Gastroesophageal sphincter (tissue), 3 donors: ENCODE results near the gene NPDC1.

ENCODE experiments used
- EP300 ChIP-seq: sonication (generic); formaldehyde crosslinking; IDR thresholded peaks from one replicate; pipeline ENCODE4 v1.6.1; 2017; ENCODE audit warnings: antibody characterized with exemption, mild to moderate bottlenecking
- POLR2AphosphoS5 ChIP-seq: sonication (generic); formaldehyde crosslinking; IDR thresholded peaks from one replicate; pipeline ENCODE4 v1.6.1; 2017; ENCODE audit warnings: antibody characterized with exemption
- TF ChIP-seq, protein P1 (sequence below), 4 experiments: fragments of 200-600 bp in 2 of 4; fragments of 450-650 bp in 2 of 4; sonication (generic) in 1 of 4; IDR thresholded peaks; one replicate each; pipeline ENCODE4 v1.5.1; 2017 to 2019; ENCODE audit warnings: antibody characterized with exemption in 4 of 4, mild to moderate bottlenecking in 2 of 4, moderate library complexity in 2 of 4

DNA sequence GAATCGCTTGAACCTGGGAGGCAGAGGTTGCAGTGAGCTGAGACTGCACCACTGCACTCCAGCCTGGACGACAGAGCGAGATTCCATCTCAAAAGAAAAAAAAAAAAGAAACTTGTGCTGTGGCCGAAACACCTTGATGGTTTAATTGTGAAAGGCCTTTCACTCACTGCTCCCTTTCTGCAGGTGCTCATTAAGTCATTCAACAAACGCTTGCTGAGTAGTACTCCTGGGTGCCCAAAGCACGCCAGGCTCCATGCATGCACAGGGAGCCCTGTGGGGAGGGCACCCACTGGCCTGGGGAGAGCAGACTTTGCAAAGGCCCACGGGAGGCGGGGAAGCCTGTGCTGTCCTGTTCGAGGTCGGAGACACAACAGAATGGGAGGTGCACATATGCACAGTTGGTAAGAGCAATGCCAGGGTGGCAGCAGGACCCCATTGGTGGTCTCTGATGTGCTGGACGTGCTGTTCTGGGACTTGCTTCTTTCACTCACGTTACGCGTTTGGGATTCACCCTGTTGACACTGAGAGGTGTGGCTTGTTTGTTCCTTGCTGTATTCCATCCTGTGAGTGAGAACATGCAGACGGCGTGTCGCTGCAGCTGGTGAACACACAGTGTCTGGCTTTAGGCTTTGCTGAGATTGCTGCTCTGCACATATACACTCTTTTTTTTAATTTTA is 10.9 kb upstream of the NPDC1 start:
- TF ChIP-seq, protein P1, sequence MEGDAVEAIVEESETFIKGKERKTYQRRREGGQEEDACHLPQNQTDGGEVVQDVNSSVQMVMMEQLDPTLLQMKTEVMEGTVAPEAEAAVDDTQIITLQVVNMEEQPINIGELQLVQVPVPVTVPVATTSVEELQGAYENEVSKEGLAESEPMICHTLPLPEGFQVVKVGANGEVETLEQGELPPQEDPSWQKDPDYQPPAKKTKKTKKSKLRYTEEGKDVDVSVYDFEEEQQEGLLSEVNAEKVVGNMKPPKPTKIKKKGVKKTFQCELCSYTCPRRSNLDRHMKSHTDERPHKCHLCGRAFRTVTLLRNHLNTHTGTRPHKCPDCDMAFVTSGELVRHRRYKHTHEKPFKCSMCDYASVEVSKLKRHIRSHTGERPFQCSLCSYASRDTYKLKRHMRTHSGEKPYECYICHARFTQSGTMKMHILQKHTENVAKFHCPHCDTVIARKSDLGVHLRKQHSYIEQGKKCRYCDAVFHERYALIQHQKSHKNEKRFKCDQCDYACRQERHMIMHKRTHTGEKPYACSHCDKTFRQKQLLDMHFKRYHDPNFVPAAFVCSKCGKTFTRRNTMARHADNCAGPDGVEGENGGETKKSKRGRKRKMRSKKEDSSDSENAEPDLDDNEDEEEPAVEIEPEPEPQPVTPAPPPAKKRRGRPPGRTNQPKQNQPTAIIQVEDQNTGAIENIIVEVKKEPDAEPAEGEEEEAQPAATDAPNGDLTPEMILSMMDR (IDR thresholded peaks at IDR 0.05) = no peak
- TF ChIP-seq EP300 = no peak
- TF ChIP-seq POLR2AphosphoS5 = no peak
